Glutamatergic neuron (in vitro differentiated cells): Measurements from ENCODE around the gene GFRA1. TPM values are rescaled to one million over a fixed set of nuclear protein-coding genes. Genes with fewer than 3 reads are reported as not detected.

ENCODE experiments used
- DNase-seq: peaks from one replicate; pipeline ENCODE4 v3.0.0; 2022
- H3K27ac Mint-ChIP-seq: one replicate; pipeline ENCODE4 v1.8.0; 2020; ENCODE audit warnings: mild to moderate bottlenecking, mixed read lengths, inconsistent platforms; ENCODE audit not compliant: unreplicated experiment
- H3K27me3 Mint-ChIP-seq: one replicate; pipeline ENCODE4 v1.8.0; 2020; ENCODE audit warnings: mild to moderate bottlenecking, moderate library complexity, mixed read lengths, inconsistent platforms; ENCODE audit not compliant: unreplicated experiment
- H3K36me3 Mint-ChIP-seq: one replicate; pipeline ENCODE4 v1.8.0; 2020; ENCODE audit warnings: mild to moderate bottlenecking, mixed read lengths, inconsistent platforms; ENCODE audit not compliant: unreplicated experiment
- H3K4me1 Mint-ChIP-seq: one replicate; pipeline ENCODE4 v1.8.0; 2020; ENCODE audit warnings: mild to moderate bottlenecking, low read depth, mixed read lengths, inconsistent platforms; ENCODE audit not compliant: unreplicated experiment
- H3K4me3 Mint-ChIP-seq: one replicate; pipeline ENCODE4 v1.8.0; 2020; ENCODE audit warnings: mild to moderate bottlenecking, mixed read lengths, inconsistent platforms; ENCODE audit not compliant: unreplicated experiment
- H3K9me3 Mint-ChIP-seq: one replicate; pipeline ENCODE4 v1.8.0; 2020; ENCODE audit warnings: mild to moderate bottlenecking, moderate library complexity, mixed read lengths, inconsistent platforms; ENCODE audit not compliant: unreplicated experiment
- CTCF ChIP-seq: fragments of 200-600 bp; sonication (generic); IDR thresholded peaks from one replicate; pipeline ENCODE4 v1.5.0; 2021; ENCODE audit not compliant: partially characterized antibody, unreplicated experiment
- total RNA-seq: library from RNA; stranded (reverse); fragmentation: NEBNext Ultra II Directional; extraction: Animal tissue kit (Norgen Biotek cat#: 25700); gene quantifications from one replicate; pipeline ENCODE4 v1.2.1, GENCODE V29; 2021; ENCODE audit not compliant: unreplicated experiment

GFRA1 gene
- total RNA-seq, 1 donor from 2014 or later = 347 TPM

GRCh38 chr10:116245156-116245555 lies 27.9 kb downstream of the GFRA1 start:
- H3K9me3 Mint-ChIP-seq = peaks cover 7% of the 10 kb centered on the region
- peaks cover 6% of the 10 kb centered on the region for H3K36me3 Mint-ChIP-seq
- no peak for DNase-seq
- peaks cover 8% of the 10 kb centered on the region for H3K27me3 Mint-ChIP-seq
- peak overlapping the region; percentile 57 for H3K27ac Mint-ChIP-seq
- no peak for TF ChIP-seq CTCF
- peaks cover 41% of the 10 kb centered on the region for H3K4me1 Mint-ChIP-seq
- H3K4me3 Mint-ChIP-seq = no peak overlapping the region

GRCh38 chr10:116241642-116242410 lies 31.2 kb downstream of the GFRA1 start:
- TF ChIP-seq CTCF = no peak
- no peak overlapping the region for H3K4me3 Mint-ChIP-seq

GRCh38 chr10:116241085-116241484 lies 31.9 kb downstream of the GFRA1 start:
- no peak for TF ChIP-seq CTCF
- peaks cover 5% of the 10 kb centered on the region for H3K9me3 Mint-ChIP-seq
- peaks cover 3% of the 10 kb centered on the region for H3K27me3 Mint-ChIP-seq
- no peaks in the 10 kb centered on the region for H3K36me3 Mint-ChIP-seq
- no peak overlapping the region for H3K4me3 Mint-ChIP-seq
- peaks cover 54% of the 10 kb centered on the region for H3K4me1 Mint-ChIP-seq
- no peak overlapping the region for H3K27ac Mint-ChIP-seq
- DNase-seq = no peak

More at GRCh38 chr10:116241642-116242410, 31.2 kb downstream of the GFRA1 start:
- Mint-ChIP-seq H3K4me1 (peaks cover 53% of the 10 kb centered on the region), H3K27ac (no peak overlapping the region), H3K27me3 (peaks cover 3% of the 10 kb centered on the region), H3K9me3 (peaks cover 3% of the 10 kb centered on the region), H3K36me3 (no peaks in the 10 kb centered on the region)
- DNase-seq = no peak

GRCh38 chr10:116240157-116240950 lies 32.7 kb downstream of the GFRA1 start:
- no peak for DNase-seq
- Mint-ChIP-seq H3K27me3 (peaks cover 3% of the 10 kb centered on the region), H3K36me3 (no peaks in the 10 kb centered on the region), H3K27ac (no peak overlapping the region), H3K9me3 (peaks cover 6% of the 10 kb centered on the region), H3K4me1 (peaks cover 54% of the 10 kb centered on the region), H3K4me3 (no peak overlapping the region)
- TF ChIP-seq CTCF = no peak

- H3K27ac Mint-ChIP-seq = no peak overlapping the region
- peaks cover 3% of the 10 kb centered on the region for H3K9me3 Mint-ChIP-seq
- no peak for TF ChIP-seq CTCF
- no peak overlapping the region for H3K4me3 Mint-ChIP-seq
- no peaks in the 10 kb centered on the region for H3K27me3 Mint-ChIP-seq
- H3K36me3 Mint-ChIP-seq = no peaks in the 10 kb centered on the region
- H3K4me1 Mint-ChIP-seq = peaks cover 46% of the 10 kb centered on the region
- no peak for DNase-seq
Observed at GRCh38 chr10:116239229-116239628, 33.8 kb downstream of the GFRA1 start.
